OCI-LY3 (cell line): ENCODE data around the gene RAI1.

Source experiments
- EZH2phosphoT487 ChIP-seq: fragments of 200-600 bp; shearing (Covaris generic); IDR thresholded peaks from 2 replicates; pipeline ENCODE4 v1.6.1; 2018; ENCODE audit warnings: antibody characterized with exemption, mixed run types, low read depth
- TF ChIP-seq, protein P1 (sequence below): fragments of 200-600, 300-600 bp; sonication (generic); IDR thresholded peaks from 2 replicates; pipeline ENCODE4 v1.5.1; 2014; ENCODE audit warnings: antibody characterized with exemption, low read length, low read depth

- TF ChIP-seq, protein P1, sequence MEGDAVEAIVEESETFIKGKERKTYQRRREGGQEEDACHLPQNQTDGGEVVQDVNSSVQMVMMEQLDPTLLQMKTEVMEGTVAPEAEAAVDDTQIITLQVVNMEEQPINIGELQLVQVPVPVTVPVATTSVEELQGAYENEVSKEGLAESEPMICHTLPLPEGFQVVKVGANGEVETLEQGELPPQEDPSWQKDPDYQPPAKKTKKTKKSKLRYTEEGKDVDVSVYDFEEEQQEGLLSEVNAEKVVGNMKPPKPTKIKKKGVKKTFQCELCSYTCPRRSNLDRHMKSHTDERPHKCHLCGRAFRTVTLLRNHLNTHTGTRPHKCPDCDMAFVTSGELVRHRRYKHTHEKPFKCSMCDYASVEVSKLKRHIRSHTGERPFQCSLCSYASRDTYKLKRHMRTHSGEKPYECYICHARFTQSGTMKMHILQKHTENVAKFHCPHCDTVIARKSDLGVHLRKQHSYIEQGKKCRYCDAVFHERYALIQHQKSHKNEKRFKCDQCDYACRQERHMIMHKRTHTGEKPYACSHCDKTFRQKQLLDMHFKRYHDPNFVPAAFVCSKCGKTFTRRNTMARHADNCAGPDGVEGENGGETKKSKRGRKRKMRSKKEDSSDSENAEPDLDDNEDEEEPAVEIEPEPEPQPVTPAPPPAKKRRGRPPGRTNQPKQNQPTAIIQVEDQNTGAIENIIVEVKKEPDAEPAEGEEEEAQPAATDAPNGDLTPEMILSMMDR: no peak
- no peak for TF ChIP-seq EZH2phosphoT487
These were observed 133.8 kb downstream of the RAI1 start for GRCh38 chr17:17815062-17815406.
